HEK293T (cell line): ENCODE results near the gene MND1.
A peak's percentile ranks its signal among the peaks of the same experiment; 100 is the strongest.

ENCODE experiments used
- CTCF ChIA-PET: fragments of 350-600 bp; formaldehyde crosslinking; extraction: SDS; loops from one replicate; lab custom pipeline; 2021; ENCODE audit warnings: antibody characterized with exemption, inconsistent platforms; lab: Yijun Ruan, JAX
- POLR2A ChIA-PET: fragments of 350-600 bp; formaldehyde crosslinking; extraction: SDS; loops from one replicate; lab custom pipeline; 2020; ENCODE audit warnings: antibody characterized with exemption, inconsistent platforms; lab: Yijun Ruan, JAX
- DNase-seq: peaks from one replicate; pipeline ENCODE4 v3.0.0; 2012; ENCODE audit warnings: mixed read lengths; ENCODE audit errors: extremely low spot score
- ARNT ChIP-seq: fragments of 450-650 bp; IDR thresholded peaks from 2 replicates; pipeline ENCODE4 v1.6.1; 2017; ENCODE audit warnings: mild to moderate bottlenecking
- BHLHE40 ChIP-seq: fragments of 450-650 bp; IDR thresholded peaks from 2 replicates; pipeline ENCODE4 v1.6.1; 2016; ENCODE audit warnings: mild to moderate bottlenecking, moderate library complexity, borderline replicate concordance
- CTBP1 ChIP-seq: fragments of 450-650 bp; IDR thresholded peaks from 2 replicates; pipeline ENCODE4 v1.6.1; 2016; ENCODE audit warnings: borderline replicate concordance
- ELF4 ChIP-seq: fragments of 450-650 bp; IDR thresholded peaks from 2 replicates; pipeline ENCODE4 v1.6.1; 2017; ENCODE audit warnings: antibody characterized with exemption
- FOXA1 ChIP-seq: fragments of 450-650 bp; IDR thresholded peaks from 2 replicates; pipeline ENCODE4 v1.6.1; 2016; ENCODE audit warnings: mild to moderate bottlenecking
- FOXK2 ChIP-seq: fragments of 450-650 bp; IDR thresholded peaks from 2 replicates; pipeline ENCODE4 v1.6.1; 2016; ENCODE audit warnings: mild to moderate bottlenecking
- FOXM1 ChIP-seq: fragments of 450-650 bp; IDR thresholded peaks from 2 replicates; pipeline ENCODE4 v1.6.1; 2017; ENCODE audit warnings: mild to moderate bottlenecking, borderline replicate concordance
- HDGF ChIP-seq: fragments of 450-650 bp; IDR thresholded peaks from 2 replicates; pipeline ENCODE4 v1.6.1; 2017; ENCODE audit warnings: antibody characterized with exemption, borderline replicate concordance
- L3MBTL2 ChIP-seq: fragments of 450-650 bp; conservative IDR thresholded peaks from 2 replicates; pipeline ENCODE4 v1.6.1; 2016; ENCODE audit warnings: mild to moderate bottlenecking
- LEF1 ChIP-seq: fragments of 450-650 bp; IDR thresholded peaks from 2 replicates; pipeline ENCODE4 v1.6.1; 2017; ENCODE audit warnings: mild to moderate bottlenecking, borderline replicate concordance
- NFRKB ChIP-seq: fragments of 450-650 bp; IDR thresholded peaks from 2 replicates; pipeline ENCODE4 v1.6.1; 2016; ENCODE audit warnings: mild to moderate bottlenecking, moderate library complexity
- PKNOX1 ChIP-seq: fragments of 450-650 bp; IDR thresholded peaks from 2 replicates; pipeline ENCODE4 v1.6.1; 2016
- SP1 ChIP-seq: fragments of 450-650 bp; IDR thresholded peaks from 2 replicates; pipeline ENCODE4 v1.6.1; 2017
- SUZ12 ChIP-seq: fragments of 450-650 bp; IDR thresholded peaks from 2 replicates; pipeline ENCODE4 v1.6.1; 2016; ENCODE audit warnings: mild to moderate bottlenecking
- TARDBP ChIP-seq: fragments of 450-650 bp; IDR thresholded peaks from 2 replicates; pipeline ENCODE4 v1.6.1; 2016
- ZNF384 ChIP-seq: fragments of 450-650 bp; IDR thresholded peaks from 2 replicates; pipeline ENCODE4 v1.6.1; 2016

MND1 gene

GRCh38 chr4:153420361-153420760 lies 75.9 kb downstream of the MND1 start:
- CTCF ChIA-PET, result interaction anchor here (0.7 kb wide), 2 partner anchors 200 to 330 kb away, joined by 3 read pairs; no protein-coding TSS in a partner anchor
- DNase-seq, result no peak
- TF ChIP-seq LEF1 (no peak), BHLHE40 (no peak), HDGF (no peak), ARNT (no peak), SUZ12 (no peak), ELF4 (no peak), FOXM1 (no peak), FOXA1 (no peak), CTBP1 (no peak), PKNOX1 (no peak), SP1 (no peak), L3MBTL2 (no peak), FOXK2 (no peak), TARDBP (no peak)
- POLR2A ChIA-PET, result no interaction called here

GRCh38 chr4:153421941-153422340 lies 77.5 kb downstream of the MND1 start:
- CTCF ChIA-PET, result no interaction called here
- no peak for DNase-seq
- TF ChIP-seq FOXM1 (no peak), LEF1 (no peak), L3MBTL2 (no peak)
- POLR2A ChIA-PET, result no interaction called here

- POLR2A ChIA-PET, result no interaction called here
- DNase-seq, result no peak
- TF ChIP-seq TARDBP (no peak), ELF4 (no peak), ARNT (no peak), SUZ12 (no peak), CTBP1 (no peak), SP1 (no peak), FOXA1 (no peak), L3MBTL2 (no peak), NFRKB (no peak), HDGF (no peak), FOXM1 (no peak), PKNOX1 (no peak), ZNF384 (no peak), FOXK2 (no peak)
- CTCF ChIA-PET, result no interaction called here
Observed at GRCh38 chr4:153426207-153426885, 81.9 kb downstream of the MND1 start.

- ChIA-PET CTCF (interaction anchor here (0.7 kb wide), 1 partner anchor 337 kb away, joined by 3 read pairs; no protein-coding TSS in a partner anchor), POLR2A (no interaction called here)
- no peak for TF ChIP-seq CTBP1
- no peak for TF ChIP-seq FOXA1
- no peak for TF ChIP-seq LEF1
- no peak for DNase-seq
Observed at GRCh38 chr4:153427363-153428071, 83.0 kb downstream of the MND1 start.

GRCh38 chr4:153428941-153429475 lies 84.5 kb downstream of the MND1 start:
- POLR2A ChIA-PET, result no interaction called here
- DNase-seq, result no peak
- CTCF ChIA-PET, result interaction anchor here (0.6 kb wide), 1 partner anchor 23 kb away, joined by 3 read pairs; no protein-coding TSS in a partner anchor
- TF ChIP-seq CTBP1, result no peak
- no peak for TF ChIP-seq ZNF384
- TF ChIP-seq L3MBTL2, result no peak

GRCh38 chr4:153432965-153433753 lies 88.7 kb downstream of the MND1 start:
- CTCF ChIA-PET, result interaction anchor here (0.6 to 1.6 kb wide), 12 partner anchors 8 to 290 kb away, joined by 3 to 22 read pairs (median 3); no protein-coding TSS in a partner anchor
- peak; percentile 59 for DNase-seq
- no peak for TF ChIP-seq ARNT
- TF ChIP-seq TARDBP, result no peak
- no peak for TF ChIP-seq LEF1
- TF ChIP-seq L3MBTL2, result no peak
- TF ChIP-seq FOXM1, result no peak
- TF ChIP-seq ELF4, result no peak
- TF ChIP-seq FOXA1, result no peak
- no peak for TF ChIP-seq NFRKB
- no peak for TF ChIP-seq FOXK2
- TF ChIP-seq CTBP1, result no peak
- TF ChIP-seq SUZ12, result no peak
- no peak for TF ChIP-seq PKNOX1
- TF ChIP-seq HDGF, result no peak
- TF ChIP-seq ZNF384, result no peak
- no peak for TF ChIP-seq BHLHE40
- no peak for TF ChIP-seq SP1
- POLR2A ChIA-PET, result interaction anchor here (0.7 to 1.1 kb wide), 4 partner anchors 33 to 53 kb away, joined by 3 to 4 read pairs (median 4); partner anchors contain the start of gene TMEM131L
